Gastrocnemius medialis (tissue), 4 donors: ENCODE data around the gene SERTAD4.

ENCODE experiments used
- POLR2A ChIP-seq, 2 donors: fragments of 450-650 bp; IDR thresholded peaks; one replicate each; pipeline ENCODE4 v1.6.1; 2017; ENCODE audit warnings: antibody characterized with exemption in 2 of 2, mild to moderate bottlenecking in 2 of 2, moderate library complexity in 2 of 2
- TF ChIP-seq, protein P1 (sequence below), 5 experiments: fragments of 450-650 bp in 3 of 5; fragments of 200-600 bp in 2 of 5; sonication (generic) in 2 of 5; IDR thresholded peaks in 4 of 5; conservative IDR thresholded peaks in 1 of 5; 1 replicate in 4 of 5; 2 replicates in 1 of 5; pipeline ENCODE4 v1.5.1; 2016 to 2019; ENCODE audit warnings: antibody characterized with exemption in 5 of 5, mild to moderate bottlenecking in 3 of 5, moderate library complexity in 3 of 5

DNA sequence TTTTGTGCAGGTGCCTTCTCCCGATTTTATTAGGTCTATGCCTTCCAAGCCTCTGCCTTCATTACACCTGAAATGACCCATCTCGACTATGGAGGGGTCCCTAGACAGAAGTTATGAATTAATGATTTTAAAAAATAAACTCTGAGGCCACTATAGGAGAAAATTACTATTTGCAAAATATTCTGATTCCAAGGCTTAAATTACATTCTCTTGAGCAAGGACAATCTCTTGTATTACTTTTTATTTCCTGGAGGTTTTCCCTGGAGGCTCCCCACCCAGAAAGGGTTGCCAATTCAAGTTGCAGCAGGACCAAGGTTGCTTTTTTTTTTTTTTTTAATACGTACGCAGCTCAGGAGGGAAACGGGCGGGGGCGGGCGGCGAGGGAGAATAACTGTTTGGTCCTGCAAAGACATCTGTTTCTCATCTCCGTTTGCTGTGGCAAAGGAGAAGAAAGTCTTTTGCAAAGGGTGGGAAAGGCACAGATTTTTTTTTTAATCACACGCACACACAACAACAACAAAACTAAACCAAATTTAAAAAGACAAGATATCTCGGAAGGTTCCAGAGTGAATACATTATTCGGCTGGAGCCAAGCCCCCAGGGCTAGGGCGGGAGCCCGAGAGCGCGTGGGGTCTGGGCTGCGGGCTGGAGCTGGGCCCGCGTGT lies 618 bp upstream of the SERTAD4 start:
- TF ChIP-seq POLR2A (IDR thresholded peaks at IDR 0.05): no peak
- TF ChIP-seq, protein P1, sequence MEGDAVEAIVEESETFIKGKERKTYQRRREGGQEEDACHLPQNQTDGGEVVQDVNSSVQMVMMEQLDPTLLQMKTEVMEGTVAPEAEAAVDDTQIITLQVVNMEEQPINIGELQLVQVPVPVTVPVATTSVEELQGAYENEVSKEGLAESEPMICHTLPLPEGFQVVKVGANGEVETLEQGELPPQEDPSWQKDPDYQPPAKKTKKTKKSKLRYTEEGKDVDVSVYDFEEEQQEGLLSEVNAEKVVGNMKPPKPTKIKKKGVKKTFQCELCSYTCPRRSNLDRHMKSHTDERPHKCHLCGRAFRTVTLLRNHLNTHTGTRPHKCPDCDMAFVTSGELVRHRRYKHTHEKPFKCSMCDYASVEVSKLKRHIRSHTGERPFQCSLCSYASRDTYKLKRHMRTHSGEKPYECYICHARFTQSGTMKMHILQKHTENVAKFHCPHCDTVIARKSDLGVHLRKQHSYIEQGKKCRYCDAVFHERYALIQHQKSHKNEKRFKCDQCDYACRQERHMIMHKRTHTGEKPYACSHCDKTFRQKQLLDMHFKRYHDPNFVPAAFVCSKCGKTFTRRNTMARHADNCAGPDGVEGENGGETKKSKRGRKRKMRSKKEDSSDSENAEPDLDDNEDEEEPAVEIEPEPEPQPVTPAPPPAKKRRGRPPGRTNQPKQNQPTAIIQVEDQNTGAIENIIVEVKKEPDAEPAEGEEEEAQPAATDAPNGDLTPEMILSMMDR (IDR thresholded peaks at IDR 0.05 in 4 of 5, conservative IDR thresholded peaks at IDR 0.05 in 1 of 5): no peak
